DMS53 (cell line): Measurements from ENCODE around the gene HIPK4.
"Not testable (repeated sequence)": the region's sequence is repeated elsewhere in the genome, so short reads cannot be mapped to it uniquely, and the experiment has no call there.

Experiments used
- DNase-seq: peaks from one replicate; lab custom pipeline; 2025; lab: John Stamatoyannopoulos, UW

The HIPK4 gene

DNA sequence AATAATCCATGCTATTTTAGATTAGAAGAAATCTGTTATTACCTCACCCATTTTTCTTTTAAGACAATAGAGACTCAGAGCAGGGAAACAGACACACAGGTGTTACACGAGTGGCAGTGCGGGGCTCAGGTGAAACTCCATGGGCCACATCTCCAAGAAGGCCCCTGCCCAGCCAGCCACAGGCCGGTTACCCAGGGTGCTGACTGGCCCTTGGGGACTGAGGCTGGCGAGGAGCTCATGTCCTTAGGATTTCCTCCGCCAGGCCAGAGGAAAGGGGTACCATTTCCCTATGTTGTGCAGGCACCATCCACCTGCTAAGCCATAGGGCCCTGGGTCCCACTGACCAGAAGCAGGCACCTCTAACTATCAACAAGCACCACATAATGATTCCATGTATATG is 52.4 kb downstream of the HIPK4 start:
- no peak for DNase-seq

DNA sequence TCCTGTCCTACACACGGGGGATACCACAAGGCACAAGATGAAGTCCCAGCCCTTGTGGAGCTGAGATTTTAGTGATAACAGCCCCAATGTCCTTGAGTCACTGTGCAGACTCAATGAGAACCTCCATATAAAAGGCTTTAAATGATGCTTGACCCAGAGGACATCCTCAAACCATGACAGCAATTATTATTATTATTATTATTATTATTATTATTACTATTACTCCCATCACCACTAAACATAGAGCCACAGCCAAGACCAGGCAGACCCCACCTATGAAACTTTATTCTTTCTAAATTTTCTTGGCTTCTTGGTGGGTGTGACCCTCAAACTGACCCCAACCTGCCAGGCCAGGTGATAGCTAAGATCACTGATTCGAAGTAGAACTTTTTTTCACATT is 52.9 kb downstream of the HIPK4 start:
- no peak for DNase-seq

DNA sequence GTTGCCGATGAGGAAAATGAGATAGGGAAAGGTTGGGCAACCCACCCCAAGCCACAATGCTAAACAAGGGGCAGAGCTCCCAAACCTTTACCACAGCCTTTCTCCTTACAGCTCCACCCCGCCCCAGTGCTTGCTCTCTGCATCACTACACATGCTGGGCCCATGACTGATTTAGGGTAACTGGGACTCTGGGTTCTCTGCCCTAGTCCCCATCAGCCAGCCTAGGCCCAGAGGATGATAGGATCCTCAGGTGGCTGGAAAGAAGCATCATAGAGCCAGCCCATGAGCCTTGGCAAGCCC is 53.4 kb downstream of the HIPK4 start:
- DNase-seq: no peak

DNA sequence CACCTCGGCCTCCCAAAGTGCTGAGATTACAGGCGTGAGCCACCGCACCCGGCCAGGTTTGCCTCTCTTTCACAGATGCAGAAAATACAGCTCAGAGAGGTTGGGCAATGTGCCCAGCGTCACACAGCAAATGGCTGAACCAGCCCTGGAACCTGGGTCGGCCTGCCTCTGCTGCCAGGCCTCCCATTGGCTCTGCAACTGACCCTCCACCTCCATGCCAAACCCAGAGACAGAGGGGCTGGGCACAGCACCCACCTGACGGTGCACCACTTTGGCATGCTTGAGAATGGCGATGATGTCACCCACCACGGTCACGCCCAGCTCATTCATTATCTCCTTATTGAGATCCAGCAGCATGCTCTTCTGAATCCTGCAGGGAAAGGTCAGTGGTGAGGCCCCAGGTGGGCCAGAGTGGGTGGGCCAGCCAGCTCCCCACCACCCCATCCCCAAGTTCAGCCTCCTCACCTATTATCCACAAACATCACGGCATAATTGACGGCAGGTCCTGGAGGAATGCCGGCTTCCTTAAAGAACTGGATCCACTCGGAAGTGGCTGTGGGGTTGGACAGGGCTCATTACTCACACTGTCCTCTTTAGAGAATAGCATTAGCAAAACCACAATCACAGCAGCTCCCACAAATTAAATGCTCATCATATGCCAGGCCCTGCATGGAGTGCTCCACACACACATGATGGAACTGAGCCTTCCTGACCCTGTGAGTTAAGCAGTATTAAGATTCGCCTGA is 54.0 kb downstream of the HIPK4 start:
- no peak for DNase-seq

DNA sequence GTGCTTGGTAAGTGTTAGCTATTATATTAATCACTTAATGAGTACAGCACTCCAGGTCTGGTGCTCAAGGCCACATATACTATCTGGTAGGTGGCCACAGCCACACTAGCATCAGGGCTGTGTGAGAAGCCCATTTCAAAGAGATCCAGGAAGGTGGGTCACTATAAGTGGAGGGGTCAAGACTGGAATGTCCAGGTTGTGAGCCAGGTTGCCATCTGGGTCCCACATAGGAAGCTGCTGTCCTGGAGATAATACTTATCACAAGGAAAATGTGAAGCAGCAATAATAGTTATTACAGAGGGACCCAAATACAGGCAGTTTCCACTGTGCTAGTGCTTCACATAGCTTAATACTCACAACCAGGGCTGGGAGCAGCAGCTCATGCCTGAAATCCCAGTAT is 54.9 kb downstream of the HIPK4 start:
- DNase-seq: no peak

DNA sequence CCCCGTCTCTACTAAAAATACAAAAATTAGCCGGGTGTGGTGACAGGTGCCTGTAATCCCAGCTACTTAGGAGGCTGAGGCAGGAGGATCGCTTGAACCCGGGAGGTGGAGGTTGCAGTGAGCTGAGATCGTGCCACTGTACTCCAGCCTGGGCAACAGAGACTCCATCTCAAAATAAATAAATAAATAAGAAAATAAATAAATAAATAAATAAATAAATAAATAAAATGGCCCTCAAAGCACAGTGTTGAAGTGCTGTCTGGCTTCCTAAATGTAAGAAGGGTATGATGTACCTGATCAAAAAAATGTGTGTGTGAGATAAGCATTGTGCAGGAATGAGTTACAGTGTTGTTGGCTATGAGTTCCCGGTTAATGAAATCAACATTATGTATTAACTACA is 56.9 kb downstream of the HIPK4 start:
- not testable (repeated sequence) for DNase-seq

DNA sequence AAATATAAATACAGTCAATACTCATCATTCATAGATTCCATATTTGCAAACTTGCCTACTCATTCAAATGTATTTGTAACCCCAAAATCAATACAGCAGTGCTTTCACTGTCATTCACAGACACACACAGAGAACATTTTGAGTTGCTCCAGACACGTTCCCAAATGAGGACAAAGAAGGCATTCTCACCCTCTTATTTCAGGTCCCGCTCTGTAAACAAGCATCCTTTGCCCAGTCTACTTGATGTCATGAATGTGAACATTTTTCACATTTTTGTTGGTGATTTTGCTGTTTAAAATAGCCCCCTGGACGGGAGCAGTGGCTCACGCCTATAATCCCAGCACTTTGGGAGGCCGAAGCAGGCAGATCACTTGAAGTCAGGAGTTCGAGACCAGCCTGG is 57.3 kb downstream of the HIPK4 start:
- no peak for DNase-seq

DNA sequence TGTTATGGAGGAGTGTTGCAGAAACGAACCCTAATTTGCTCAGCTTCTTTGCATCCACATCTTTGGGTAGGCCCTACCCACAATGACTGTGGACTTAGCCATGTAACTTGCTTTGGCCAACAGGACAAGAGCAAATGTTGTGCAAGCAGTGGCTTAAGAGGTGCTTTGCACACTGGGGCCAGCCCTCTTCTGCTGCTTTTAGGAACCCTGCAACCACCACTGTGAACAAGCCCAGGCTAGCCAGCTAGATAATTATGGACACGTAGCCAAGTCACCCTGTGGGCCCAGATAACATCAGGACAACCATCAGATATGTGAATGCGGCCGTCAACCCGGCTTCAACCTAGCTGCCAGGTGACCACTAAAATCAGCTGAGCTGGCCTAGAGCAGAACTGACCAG is 58.9 kb downstream of the HIPK4 start:
- DNase-seq: no peak
